Panc1 (cell line): ENCODE data around the gene CRELD2.

ENCODE experiments used
- POLR2AphosphoS5 ChIP-seq: IDR thresholded peaks from 2 replicates; pipeline ENCODE4 v1.6.1; 2012; ENCODE audit warnings: mild to moderate bottlenecking, low read depth, low read length, moderate library complexity
- TF ChIP-seq, protein P1 (sequence below): fragments of 450-650 bp; IDR thresholded peaks from 2 replicates; pipeline ENCODE4 v1.5.1; 2017; ENCODE audit warnings: mild to moderate bottlenecking
- TF ChIP-seq, protein P2 (sequence below), 2 experiments: IDR thresholded peaks; 2 replicates each; pipeline ENCODE4 v1.6.1; 2011 to 2012; ENCODE audit warnings: low read depth in 2 of 2, control low read depth in 1 of 2, low read length in 1 of 2, mild to moderate bottlenecking in 1 of 2, moderate library complexity in 1 of 2; ENCODE audit not compliant: insufficient read depth in 1 of 2

DNA sequence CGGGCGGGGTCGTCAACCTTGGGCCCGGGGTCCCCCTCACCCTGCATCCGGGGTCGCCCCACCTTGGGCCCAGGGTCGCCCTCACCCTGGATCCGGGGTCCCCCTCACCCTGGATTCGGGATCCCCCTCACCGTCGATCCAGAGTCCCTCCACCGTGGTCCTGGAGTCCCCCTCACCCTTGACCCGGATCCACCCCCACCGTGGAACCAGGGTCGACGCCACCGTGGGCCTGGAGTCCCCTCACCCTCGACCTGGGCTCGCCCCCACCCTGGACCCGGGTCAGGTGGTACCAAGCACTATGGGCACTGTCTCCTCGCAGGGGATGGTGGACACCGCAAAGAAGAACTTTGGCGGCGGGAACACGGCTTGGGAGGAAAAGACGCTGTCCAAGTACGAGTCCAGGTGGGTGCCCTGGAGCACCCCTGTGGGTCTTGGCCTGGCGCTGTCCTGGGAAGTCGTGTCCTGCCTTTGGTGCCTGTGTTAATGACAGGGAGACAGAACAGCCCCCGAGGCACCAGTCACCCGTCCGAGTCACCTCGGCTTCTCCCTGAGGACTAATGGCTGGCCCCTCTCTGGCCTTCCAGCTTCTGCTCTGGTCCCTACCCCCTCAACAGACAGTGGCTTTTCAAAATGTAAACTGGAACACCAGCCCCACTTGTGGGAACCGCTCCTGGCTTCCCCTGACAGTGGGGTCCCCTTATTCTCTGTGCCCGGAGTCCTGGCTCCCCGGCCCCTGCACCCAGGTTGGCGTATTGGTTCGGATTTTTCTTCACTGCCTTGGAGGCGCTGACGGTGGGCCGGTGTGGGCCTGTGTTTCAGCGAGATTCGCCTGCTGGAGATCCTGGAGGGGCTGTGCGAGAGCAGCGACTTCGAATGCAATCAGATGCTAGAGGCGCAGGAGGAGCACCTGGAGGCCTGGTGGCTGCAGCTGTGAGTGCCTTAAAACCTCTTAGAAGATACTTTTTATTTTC lies 762 bp downstream of the CRELD2 start:
- TF ChIP-seq, protein P1, sequence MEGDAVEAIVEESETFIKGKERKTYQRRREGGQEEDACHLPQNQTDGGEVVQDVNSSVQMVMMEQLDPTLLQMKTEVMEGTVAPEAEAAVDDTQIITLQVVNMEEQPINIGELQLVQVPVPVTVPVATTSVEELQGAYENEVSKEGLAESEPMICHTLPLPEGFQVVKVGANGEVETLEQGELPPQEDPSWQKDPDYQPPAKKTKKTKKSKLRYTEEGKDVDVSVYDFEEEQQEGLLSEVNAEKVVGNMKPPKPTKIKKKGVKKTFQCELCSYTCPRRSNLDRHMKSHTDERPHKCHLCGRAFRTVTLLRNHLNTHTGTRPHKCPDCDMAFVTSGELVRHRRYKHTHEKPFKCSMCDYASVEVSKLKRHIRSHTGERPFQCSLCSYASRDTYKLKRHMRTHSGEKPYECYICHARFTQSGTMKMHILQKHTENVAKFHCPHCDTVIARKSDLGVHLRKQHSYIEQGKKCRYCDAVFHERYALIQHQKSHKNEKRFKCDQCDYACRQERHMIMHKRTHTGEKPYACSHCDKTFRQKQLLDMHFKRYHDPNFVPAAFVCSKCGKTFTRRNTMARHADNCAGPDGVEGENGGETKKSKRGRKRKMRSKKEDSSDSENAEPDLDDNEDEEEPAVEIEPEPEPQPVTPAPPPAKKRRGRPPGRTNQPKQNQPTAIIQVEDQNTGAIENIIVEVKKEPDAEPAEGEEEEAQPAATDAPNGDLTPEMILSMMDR: no peak
- no peak for TF ChIP-seq POLR2AphosphoS5
- TF ChIP-seq, protein P2, sequence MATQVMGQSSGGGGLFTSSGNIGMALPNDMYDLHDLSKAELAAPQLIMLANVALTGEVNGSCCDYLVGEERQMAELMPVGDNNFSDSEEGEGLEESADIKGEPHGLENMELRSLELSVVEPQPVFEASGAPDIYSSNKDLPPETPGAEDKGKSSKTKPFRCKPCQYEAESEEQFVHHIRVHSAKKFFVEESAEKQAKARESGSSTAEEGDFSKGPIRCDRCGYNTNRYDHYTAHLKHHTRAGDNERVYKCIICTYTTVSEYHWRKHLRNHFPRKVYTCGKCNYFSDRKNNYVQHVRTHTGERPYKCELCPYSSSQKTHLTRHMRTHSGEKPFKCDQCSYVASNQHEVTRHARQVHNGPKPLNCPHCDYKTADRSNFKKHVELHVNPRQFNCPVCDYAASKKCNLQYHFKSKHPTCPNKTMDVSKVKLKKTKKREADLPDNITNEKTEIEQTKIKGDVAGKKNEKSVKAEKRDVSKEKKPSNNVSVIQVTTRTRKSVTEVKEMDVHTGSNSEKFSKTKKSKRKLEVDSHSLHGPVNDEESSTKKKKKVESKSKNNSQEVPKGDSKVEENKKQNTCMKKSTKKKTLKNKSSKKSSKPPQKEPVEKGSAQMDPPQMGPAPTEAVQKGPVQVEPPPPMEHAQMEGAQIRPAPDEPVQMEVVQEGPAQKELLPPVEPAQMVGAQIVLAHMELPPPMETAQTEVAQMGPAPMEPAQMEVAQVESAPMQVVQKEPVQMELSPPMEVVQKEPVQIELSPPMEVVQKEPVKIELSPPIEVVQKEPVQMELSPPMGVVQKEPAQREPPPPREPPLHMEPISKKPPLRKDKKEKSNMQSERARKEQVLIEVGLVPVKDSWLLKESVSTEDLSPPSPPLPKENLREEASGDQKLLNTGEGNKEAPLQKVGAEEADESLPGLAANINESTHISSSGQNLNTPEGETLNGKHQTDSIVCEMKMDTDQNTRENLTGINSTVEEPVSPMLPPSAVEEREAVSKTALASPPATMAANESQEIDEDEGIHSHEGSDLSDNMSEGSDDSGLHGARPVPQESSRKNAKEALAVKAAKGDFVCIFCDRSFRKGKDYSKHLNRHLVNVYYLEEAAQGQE (IDR thresholded peaks at IDR 0.05; ENCODE audit: insufficient read depth in 1 of 2, low read depth in 2 of 2, low read length in 1 of 2): no peak
